Upper lobe of right lung (tissue), 1 donor: ENCODE results near the gene MAML2. TPM values are rescaled to one million over a fixed set of nuclear protein-coding genes. Genes with fewer than 3 reads are reported as not detected.

Experiments used
- ATAC-seq: fragments of 200-7000 bp; cut with Tn5 transposase; one replicate; pipeline ENCODE4 v1.9.1; 2020; ENCODE audit warnings: mild to moderate bottlenecking, moderate library complexity
- DNase-seq: peaks from one replicate; pipeline ENCODE4 v3.0.0-alpha.2; 2020
- H3K27ac ChIP-seq: fragments of 200-600 bp; one replicate; pipeline ENCODE4 v1.8.0; 2022
- H3K27me3 ChIP-seq: fragments of 200-600 bp; one replicate; pipeline ENCODE4 v1.8.0; 2022; ENCODE audit warnings: mild to moderate bottlenecking
- H3K36me3 ChIP-seq: fragments of 200-600 bp; one replicate; pipeline ENCODE4 v1.8.0; 2022
- H3K4me1 ChIP-seq: fragments of 200-600 bp; one replicate; pipeline ENCODE4 v1.8.0; 2022
- H3K4me3 ChIP-seq: fragments of 200-600 bp; one replicate; pipeline ENCODE4 v1.8.0; 2022; ENCODE audit warnings: mild to moderate bottlenecking
- H3K9me3 ChIP-seq: fragments of 200-600 bp; one replicate; pipeline ENCODE4 v1.8.0; 2022
- intact Hi-C: fragments of 100-400 bp; cut with DNase I; formaldehyde crosslinking; loops from one replicate; pipeline ENCODE4 v1.11.0; 2022
- total RNA-seq: library from RNA; stranded (reverse); fragmentation: NEBNext Ultra II Directional; extraction: Animal tissue kit (Norgen Biotek cat#: 25700); gene quantifications from one replicate; pipeline ENCODE4 v1.2.1, GENCODE V29; 2021
- TF ChIP-seq, protein P1 (sequence below): fragments of 200-600 bp; IDR thresholded peaks from one replicate; pipeline ENCODE4 v1.8.0; 2022; ENCODE audit warnings: antibody characterized with exemption
- donor health status: DM: no; HTN: yes; CAD: no; lungs with severe emphysema.

Gene MAML2
- total RNA-seq, 1 donor from 2014 or later, result 27.5 TPM

DNA sequence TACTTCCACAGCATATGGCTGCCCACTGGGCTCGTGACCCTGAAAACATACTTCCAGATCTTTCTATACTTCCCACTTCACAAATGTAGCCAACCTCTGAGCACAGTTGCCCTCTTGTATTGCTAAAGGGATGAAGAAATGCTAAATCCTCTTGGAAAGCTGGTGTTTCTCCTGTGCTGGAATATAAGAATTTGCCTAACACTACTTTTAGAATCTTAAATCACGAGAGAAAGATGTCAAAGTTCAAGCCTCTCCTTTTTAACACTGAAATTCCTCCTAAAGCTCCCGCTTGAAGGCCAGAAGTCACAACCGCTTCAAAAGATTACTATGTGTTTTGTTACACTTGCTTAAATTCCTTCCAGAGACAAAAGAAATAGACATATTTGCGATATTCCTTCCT lies 21.9 kb downstream of the MAML2 start:
- H3K36me3 ChIP-seq, result no peaks in the 10 kb centered on the region
- TF ChIP-seq, protein P1, sequence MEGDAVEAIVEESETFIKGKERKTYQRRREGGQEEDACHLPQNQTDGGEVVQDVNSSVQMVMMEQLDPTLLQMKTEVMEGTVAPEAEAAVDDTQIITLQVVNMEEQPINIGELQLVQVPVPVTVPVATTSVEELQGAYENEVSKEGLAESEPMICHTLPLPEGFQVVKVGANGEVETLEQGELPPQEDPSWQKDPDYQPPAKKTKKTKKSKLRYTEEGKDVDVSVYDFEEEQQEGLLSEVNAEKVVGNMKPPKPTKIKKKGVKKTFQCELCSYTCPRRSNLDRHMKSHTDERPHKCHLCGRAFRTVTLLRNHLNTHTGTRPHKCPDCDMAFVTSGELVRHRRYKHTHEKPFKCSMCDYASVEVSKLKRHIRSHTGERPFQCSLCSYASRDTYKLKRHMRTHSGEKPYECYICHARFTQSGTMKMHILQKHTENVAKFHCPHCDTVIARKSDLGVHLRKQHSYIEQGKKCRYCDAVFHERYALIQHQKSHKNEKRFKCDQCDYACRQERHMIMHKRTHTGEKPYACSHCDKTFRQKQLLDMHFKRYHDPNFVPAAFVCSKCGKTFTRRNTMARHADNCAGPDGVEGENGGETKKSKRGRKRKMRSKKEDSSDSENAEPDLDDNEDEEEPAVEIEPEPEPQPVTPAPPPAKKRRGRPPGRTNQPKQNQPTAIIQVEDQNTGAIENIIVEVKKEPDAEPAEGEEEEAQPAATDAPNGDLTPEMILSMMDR, result no peak
- no peaks in the 10 kb centered on the region for H3K27me3 ChIP-seq
- H3K4me3 ChIP-seq, result no peak overlapping the region
- ATAC-seq, result no peak
- intact Hi-C loops, result no loop called here
- peaks cover 59% of the 10 kb centered on the region for H3K4me1 ChIP-seq
- H3K27ac ChIP-seq, result no peak overlapping the region
- DNase-seq, result no peak
- H3K9me3 ChIP-seq, result no peaks in the 10 kb centered on the region

DNA sequence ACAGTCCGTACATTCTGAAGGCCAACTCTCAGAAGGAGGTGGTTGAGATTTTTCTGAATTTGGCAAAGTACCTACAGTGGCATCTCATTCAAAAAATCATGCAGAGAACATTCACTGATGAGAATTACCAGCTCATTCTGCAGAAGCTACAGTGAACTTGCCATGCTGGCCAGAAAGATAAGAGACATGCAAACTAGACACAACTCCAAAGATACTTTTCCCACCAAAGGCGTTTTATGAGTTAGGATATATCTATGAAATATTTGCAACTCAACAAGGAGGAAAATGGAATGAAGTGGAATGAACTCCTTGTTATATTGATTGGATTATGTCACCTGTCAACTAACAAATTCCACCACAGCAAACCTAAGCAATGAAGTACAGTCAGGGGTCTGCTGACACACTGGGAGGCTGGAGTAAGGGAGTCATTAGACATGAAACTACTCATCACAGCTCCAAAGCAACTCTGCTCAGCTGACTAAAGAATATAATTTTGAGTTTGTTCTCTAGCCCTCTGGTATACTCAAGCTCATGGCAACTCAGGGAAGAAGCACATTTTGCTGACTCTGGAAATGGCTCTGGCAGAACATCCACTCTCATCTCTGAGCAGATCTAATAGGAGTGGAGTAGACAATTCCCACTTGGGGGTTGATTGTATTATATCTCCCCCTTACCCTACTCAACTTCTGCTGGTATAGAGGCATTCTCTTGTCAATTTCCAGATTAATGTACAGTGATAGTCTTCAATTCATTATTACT lies 22.9 kb downstream of the MAML2 start:
- Histone ChIP-seq H3K27me3 (no peaks in the 10 kb centered on the region), H3K36me3 (no peaks in the 10 kb centered on the region), H3K27ac (no peak overlapping the region), H3K4me1 (peaks cover 60% of the 10 kb centered on the region), H3K9me3 (no peaks in the 10 kb centered on the region), H3K4me3 (no peak overlapping the region)
- TF ChIP-seq, protein P1, result no peak
- DNase-seq, result no peak
- intact Hi-C loops, result no loop called here
- ATAC-seq, result no peak

DNA sequence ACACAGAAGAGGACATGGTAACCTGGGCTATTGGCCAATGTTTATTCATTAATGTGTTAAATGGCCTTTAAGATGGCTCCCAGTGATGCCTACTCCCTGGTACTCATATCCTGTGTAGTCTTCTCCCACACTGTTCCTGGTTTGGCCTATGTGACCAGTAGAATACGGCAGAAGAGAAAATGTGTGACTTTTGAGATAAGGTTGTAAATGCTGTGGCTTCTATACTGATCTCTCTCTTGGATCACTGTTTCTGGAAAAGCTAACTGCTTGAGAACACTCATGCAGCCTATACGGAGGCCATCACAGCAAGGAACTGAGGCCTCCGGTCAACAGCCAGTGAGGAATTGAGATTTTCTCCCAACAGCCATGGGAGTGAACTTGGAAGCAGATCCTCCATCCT lies 24.1 kb downstream of the MAML2 start:
- H3K4me1 ChIP-seq, result peaks cover 71% of the 10 kb centered on the region
- ATAC-seq, result no peak
- H3K36me3 ChIP-seq, result no peaks in the 10 kb centered on the region
- no peak overlapping the region for H3K4me3 ChIP-seq
- H3K27ac ChIP-seq, result no peak overlapping the region
- DNase-seq, result no peak
- H3K27me3 ChIP-seq, result no peaks in the 10 kb centered on the region
- intact Hi-C loops, result no loop called here
- TF ChIP-seq, protein P1, result no peak
- H3K9me3 ChIP-seq, result no peaks in the 10 kb centered on the region

DNA sequence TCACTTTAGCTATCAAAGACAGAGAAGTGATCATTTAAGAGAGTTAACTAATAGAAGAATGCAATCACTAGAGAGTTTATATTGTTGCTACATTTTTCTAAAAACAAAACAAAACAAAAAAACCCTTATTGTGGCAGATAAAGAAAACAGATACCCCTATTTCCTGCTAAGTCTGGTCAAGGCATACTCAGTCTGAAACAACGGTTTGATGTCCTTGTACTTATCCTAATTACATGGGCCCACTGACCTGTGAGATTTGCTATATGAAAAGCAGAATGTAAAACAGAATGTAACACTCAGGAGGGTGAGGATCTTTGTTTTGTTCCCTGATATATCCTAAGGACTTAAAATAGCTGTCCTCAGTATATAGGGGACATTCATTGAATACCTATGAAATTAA lies 24.6 kb downstream of the MAML2 start:
- Histone ChIP-seq H3K9me3 (no peaks in the 10 kb centered on the region), H3K36me3 (no peaks in the 10 kb centered on the region), H3K27me3 (no peaks in the 10 kb centered on the region), H3K4me1 (peaks cover 76% of the 10 kb centered on the region), H3K27ac (no peak overlapping the region), H3K4me3 (no peak overlapping the region)
- TF ChIP-seq, protein P1, result no peak
- no peak for ATAC-seq
- no peak for DNase-seq
- intact Hi-C loops, result no loop called here

DNA sequence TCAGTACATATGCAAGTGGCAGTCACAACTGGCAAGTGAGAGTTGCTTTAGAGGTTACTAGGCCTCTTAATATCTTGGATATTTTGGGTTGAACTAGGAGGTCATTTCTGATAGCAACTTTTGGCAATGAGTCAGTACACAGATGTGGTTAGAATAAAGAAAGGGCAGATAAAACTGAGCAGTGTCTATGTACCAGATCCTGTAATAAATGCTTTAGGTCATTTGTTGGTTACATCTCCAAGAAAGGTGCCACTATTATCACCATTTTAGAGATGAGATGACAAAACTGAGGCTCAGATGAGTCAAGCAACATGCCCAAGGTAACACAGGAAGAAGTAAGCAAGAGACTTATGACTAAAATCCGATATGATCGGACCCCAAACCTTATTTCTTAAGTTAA lies 25.0 kb downstream of the MAML2 start:
- intact Hi-C loops, result no loop called here
- ATAC-seq (no peak), DNase-seq (no peak)
- H3K27me3 ChIP-seq, result no peaks in the 10 kb centered on the region
- peak overlapping the region; percentile 45 for H3K27ac ChIP-seq
- TF ChIP-seq, protein P1, result no peak
- H3K9me3 ChIP-seq, result no peaks in the 10 kb centered on the region
- H3K4me3 ChIP-seq, result no peak overlapping the region
- peaks cover 77% of the 10 kb centered on the region for H3K4me1 ChIP-seq
- H3K36me3 ChIP-seq, result no peaks in the 10 kb centered on the region

DNA sequence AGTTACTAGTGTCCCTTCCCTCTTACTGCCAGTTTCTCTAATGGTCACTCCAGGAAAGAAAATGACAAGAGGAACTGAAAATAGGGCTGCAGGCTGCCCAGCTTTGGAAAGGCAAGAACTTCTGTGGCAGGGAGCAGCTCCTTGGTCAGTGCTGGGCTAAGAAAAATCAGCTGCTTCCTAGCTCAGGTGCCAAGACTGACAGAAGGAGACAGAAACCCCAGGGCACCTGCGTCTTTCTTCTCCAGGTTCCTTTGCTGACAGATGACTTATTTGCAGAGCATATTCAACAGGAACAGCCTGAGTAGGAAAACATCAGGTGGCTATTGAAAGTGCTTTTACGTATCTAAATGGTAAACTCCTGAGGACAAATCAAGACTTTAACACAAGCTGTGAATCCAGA lies 25.4 kb downstream of the MAML2 start:
- no peak for DNase-seq
- H3K4me3 ChIP-seq, result no peak overlapping the region
- peak; percentile 48 for ATAC-seq
- H3K27me3 ChIP-seq, result no peaks in the 10 kb centered on the region
- peak overlapping the region; percentile 45 for H3K27ac ChIP-seq
- intact Hi-C loops, result no loop called here
- TF ChIP-seq, protein P1, result no peak
- H3K9me3 ChIP-seq, result no peaks in the 10 kb centered on the region
- H3K36me3 ChIP-seq, result no peaks in the 10 kb centered on the region
- H3K4me1 ChIP-seq, result peaks cover 75% of the 10 kb centered on the region
